ENCODE data around the gene UBE2H.

- TF ChIP-seq EZH2 (IDR thresholded peaks at IDR 0.05) = no peak
- no peak for TF ChIP-seq POLR2AphosphoS5 (IDR thresholded peaks at IDR 0.05; ENCODE audit: borderline replicate concordance, low read depth, low read length)
- TF ChIP-seq FOXP2 (optimal IDR thresholded peaks at IDR 0.05; ENCODE audit: control extremely low read depth, extremely low read length, insufficient read depth) = no peak
These were observed 124.5 kb downstream of the UBE2H start for GRCh38 chr7:129828078-129828762.
